BE2C (cell line): ENCODE results near the gene FAM180A.

Experiments
- DNase-seq: peaks from one replicate; pipeline ENCODE4 v3.0.0-alpha.2; 2020
- H3K27me3 ChIP-seq: fragments of 250-450 bp; sonication (Bioruptor Pico); 2 replicates; pipeline ENCODE4 v1.5.1; 2020; ENCODE audit warnings: mild to moderate bottlenecking
- H3K36me3 ChIP-seq: fragments of 250-450 bp; sonication (Bioruptor Pico); 2 replicates; pipeline ENCODE4 v1.5.1; 2020; ENCODE audit warnings: mild to moderate bottlenecking
- H3K4me1 ChIP-seq: fragments of 250-450 bp; sonication (Bioruptor Pico); 2 replicates; pipeline ENCODE4 v1.5.1; 2020
- H3K4me3 ChIP-seq: 2 replicates; pipeline ENCODE4 v1.5.1; 2011; ENCODE audit warnings: low read depth, low read length
- H3K9me3 ChIP-seq: fragments of 250-450 bp; sonication (Bioruptor Pico); 2 replicates; pipeline ENCODE4 v1.5.1; 2020
- TF ChIP-seq, protein P1 (sequence below): IDR thresholded peaks from 2 replicates; pipeline ENCODE4 v1.5.1; 2012; ENCODE audit warnings: mild to moderate bottlenecking, low read depth, low read length

The FAM180A gene

DNA sequence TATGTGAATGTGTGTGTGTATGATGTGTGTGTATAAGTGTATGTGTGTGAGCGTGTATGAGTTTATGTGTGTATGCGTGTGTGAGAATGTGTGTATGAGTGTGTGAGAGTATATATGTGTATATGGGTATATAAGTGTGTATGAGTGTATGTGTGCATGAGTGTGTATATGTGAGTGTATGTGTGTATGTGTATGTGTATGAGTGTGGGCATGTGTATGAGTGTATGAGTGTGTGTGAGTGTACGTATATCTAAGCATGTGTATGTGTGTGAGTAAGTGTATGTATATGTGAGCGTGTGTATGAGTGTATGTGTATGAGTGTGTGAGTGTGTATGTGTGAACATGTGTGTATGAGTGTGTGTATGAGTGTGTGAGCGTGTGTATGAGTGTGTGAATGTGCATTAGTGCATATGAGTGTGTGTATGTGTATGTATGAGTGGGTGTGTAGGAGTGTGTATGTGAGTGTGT, 33.5 kb downstream of the FAM180A start:
- DNase-seq: no peak
- Histone ChIP-seq H3K9me3 (no peaks in the 10 kb centered on the region), H3K36me3 (no peaks in the 10 kb centered on the region), H3K27me3 (no peaks in the 10 kb centered on the region), H3K4me1 (no peaks in the 10 kb centered on the region; the same call in none of the 2 replicates), H3K4me3 (no peak overlapping the region)
- TF ChIP-seq, protein P1, sequence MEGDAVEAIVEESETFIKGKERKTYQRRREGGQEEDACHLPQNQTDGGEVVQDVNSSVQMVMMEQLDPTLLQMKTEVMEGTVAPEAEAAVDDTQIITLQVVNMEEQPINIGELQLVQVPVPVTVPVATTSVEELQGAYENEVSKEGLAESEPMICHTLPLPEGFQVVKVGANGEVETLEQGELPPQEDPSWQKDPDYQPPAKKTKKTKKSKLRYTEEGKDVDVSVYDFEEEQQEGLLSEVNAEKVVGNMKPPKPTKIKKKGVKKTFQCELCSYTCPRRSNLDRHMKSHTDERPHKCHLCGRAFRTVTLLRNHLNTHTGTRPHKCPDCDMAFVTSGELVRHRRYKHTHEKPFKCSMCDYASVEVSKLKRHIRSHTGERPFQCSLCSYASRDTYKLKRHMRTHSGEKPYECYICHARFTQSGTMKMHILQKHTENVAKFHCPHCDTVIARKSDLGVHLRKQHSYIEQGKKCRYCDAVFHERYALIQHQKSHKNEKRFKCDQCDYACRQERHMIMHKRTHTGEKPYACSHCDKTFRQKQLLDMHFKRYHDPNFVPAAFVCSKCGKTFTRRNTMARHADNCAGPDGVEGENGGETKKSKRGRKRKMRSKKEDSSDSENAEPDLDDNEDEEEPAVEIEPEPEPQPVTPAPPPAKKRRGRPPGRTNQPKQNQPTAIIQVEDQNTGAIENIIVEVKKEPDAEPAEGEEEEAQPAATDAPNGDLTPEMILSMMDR: no peak

DNA sequence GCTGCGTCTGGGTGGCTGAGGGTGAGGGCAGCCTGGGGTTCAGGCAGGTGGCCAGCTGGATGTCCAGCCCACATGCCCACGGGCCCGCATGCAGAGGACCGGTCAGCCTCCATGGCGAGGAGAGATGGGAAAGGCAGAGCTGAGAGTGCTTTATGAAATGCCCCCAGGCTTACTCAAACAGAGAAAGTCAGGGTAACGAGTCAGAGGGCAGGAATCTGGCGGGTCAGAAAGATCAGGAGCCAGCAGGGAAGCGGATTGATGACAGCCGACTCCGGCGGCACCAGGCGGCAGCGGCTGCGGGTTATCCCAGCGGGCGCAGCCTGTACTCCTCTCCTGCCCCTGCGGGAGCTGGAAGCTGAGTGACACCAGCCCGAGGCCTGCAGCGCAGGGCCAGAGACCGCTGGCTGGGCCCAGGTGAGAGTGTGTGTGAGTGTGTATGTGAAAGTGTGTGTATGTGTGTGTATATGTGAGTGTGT, 34.0 kb downstream of the FAM180A start:
- Histone ChIP-seq H3K4me1 (no peaks in the 10 kb centered on the region; the same call in none of the 2 replicates), H3K27me3 (no peaks in the 10 kb centered on the region), H3K9me3 (no peaks in the 10 kb centered on the region), H3K36me3 (no peaks in the 10 kb centered on the region), H3K4me3 (no peak overlapping the region)
- TF ChIP-seq, protein P1: no peak
- peak; percentile 41 for DNase-seq

DNA sequence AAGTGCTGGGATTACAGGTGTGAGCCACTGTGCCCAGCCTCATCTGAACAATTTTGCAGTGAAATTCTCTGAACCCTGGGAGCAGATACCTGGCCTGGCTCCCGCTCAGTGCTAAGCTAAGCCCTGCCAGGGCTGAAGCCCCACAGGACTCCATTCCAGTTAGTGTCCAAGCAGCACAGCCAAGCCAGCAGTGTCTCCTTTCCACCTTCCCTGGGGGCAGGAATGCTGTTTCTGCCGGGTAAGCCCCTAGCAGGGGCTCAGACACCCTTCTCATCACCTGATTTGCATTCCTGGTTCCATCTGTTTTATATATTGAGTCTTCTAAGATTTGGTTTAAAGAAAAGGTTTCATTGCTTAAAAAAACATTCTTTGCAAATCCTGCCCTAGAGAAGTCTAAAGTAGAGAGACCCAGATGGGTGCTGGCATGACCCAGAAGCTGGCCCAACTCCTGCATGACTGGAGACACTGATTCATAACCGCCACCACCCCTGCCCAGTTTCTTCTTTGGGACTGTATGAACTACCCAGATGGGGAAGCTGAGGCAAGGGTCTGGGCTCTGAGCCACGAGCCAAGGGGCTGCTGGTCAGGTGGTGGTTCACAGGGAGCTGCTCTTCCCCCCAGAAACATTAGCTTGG, 34.7 kb downstream of the FAM180A start:
- no peaks in the 10 kb centered on the region for H3K9me3 ChIP-seq

DNA sequence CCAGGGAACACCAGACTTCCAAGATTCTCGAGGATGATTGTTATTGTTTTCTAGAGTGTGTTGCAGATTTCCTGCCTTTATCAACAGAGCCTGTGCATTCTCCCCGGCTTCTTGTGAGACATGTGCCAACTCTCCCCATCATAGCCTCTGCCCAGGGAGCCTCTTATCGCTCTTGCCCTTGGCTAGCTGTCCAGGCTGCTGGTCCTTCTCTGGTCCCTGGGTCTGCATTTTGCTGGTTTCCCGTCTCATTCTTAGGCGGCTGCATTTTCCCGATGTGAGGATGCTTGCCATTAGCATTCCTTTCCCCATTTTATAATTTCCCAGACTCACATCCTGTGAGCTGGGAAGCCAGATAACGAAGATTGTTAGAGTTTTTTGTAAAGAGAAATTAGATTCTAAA, 35.8 kb downstream of the FAM180A start:
- Histone ChIP-seq H3K4me1 (no peaks in the 10 kb centered on the region; the same call in none of the 2 replicates), H3K4me3 (no peak overlapping the region; the same call in 1 of the 2 replicates), H3K9me3 (no peaks in the 10 kb centered on the region), H3K27me3 (no peaks in the 10 kb centered on the region), H3K36me3 (no peaks in the 10 kb centered on the region)
- TF ChIP-seq, protein P1: no peak
- DNase-seq: no peak

More for the DNA sequence above, 34.7 kb downstream of the FAM180A start:
- Histone ChIP-seq H3K27me3 (no peaks in the 10 kb centered on the region), H3K4me1 (no peaks in the 10 kb centered on the region; the same call in none of the 2 replicates), H3K36me3 (no peaks in the 10 kb centered on the region), H3K4me3 (no peak overlapping the region)
- TF ChIP-seq, protein P1: no peak
- no peak for DNase-seq

DNA sequence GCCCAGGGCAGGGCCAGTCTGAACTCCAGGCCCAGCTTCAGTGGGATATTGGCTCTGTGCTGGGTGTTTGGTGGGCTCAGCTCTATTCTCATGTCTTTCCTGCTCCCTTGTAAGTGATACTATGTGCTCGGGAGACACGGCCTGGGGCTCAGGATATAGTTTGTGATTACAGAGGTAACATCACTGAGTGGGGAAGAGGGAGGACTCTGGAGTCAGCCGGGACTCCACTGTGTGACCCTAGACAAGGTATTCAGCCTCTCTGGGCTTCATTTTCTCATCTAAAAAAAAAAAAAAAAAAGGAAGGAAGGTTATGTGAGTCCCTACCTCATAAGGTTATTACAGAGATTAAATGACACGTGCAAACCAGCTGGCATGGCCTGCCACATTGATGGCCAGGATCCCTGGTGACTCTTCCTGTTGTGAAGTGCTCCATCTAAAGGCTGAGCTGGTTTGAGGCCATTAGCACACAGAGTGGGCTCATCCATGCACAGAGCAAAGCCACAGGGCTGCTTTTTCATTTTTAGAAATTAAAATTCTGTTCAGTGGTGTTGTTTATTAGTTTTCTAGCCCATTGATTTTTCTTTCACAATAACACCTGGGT, 36.3 kb downstream of the FAM180A start:
- Histone ChIP-seq H3K4me3 (no peak overlapping the region), H3K36me3 (no peaks in the 10 kb centered on the region), H3K9me3 (no peaks in the 10 kb centered on the region), H3K4me1 (no peaks in the 10 kb centered on the region; the same call in none of the 2 replicates), H3K27me3 (no peaks in the 10 kb centered on the region)
- peak; percentile 50 for DNase-seq
- TF ChIP-seq, protein P1: peak; percentile 17; the same call in 1 of the 2 replicates

DNA sequence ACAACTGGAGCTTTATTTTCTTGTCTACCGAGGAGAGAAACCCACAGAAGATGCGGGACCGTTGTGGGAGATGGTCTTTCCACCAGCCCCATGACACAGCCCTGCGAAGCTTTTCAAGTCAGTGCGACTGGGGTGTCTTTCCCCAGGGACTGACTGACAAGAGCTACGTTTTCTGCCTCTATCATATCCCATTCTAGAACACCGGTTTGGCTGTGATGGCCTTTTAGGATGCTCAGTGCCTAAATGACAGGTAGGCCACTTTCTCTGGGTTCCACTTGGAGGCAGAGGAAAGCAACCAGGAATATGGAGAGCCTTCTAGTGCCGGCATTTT, 37.5 kb downstream of the FAM180A start:
- TF ChIP-seq, protein P1: no peak
- H3K4me3 ChIP-seq: no peak overlapping the region
- no peak for DNase-seq
- no peaks in the 10 kb centered on the region for H3K27me3 ChIP-seq
- no peaks in the 10 kb centered on the region for H3K36me3 ChIP-seq
- no peaks in the 10 kb centered on the region for H3K9me3 ChIP-seq
- H3K4me1 ChIP-seq: no peaks in the 10 kb centered on the region; the same call in 1 of the 2 replicates
